ENCODE results near the gene ATXN1.

Gene ATXN1

DNA sequence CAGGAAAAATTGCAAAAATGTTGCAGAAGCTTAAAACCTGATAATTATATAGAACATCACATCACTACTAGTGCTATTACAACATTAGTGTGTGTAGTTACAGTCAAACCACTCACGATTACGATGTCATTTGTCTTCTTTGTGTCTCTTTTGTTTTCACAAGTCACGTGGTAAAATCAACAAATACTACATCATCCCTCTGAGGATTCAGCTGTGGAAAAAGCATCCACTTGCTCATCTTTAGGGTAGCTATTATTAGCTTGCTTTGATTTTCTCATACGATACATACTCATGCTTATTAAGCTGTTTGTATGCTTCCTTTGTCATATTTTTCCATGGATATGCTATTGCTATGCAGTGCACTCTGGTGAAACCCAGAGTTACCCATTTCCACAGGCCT is 22.2 kb upstream of the ATXN1 start:
- H3K4me3 ChIP-seq (ENCODE audit: severe bottlenecking): no peak overlapping the region
- no peaks in the 10 kb centered on the region for H3K27me3 ChIP-seq (ENCODE audit: insufficient read depth, poor library complexity, severe bottlenecking)
- peaks cover 5% of the 10 kb centered on the region for H3K4me1 ChIP-seq (ENCODE audit: insufficient read depth, poor library complexity, severe bottlenecking)
- no peak for DNase-seq (ENCODE audit: low spot score)
- no peaks in the 10 kb centered on the region for H3K36me3 ChIP-seq (ENCODE audit: low read depth)
- TF ChIP-seq, protein P1, sequence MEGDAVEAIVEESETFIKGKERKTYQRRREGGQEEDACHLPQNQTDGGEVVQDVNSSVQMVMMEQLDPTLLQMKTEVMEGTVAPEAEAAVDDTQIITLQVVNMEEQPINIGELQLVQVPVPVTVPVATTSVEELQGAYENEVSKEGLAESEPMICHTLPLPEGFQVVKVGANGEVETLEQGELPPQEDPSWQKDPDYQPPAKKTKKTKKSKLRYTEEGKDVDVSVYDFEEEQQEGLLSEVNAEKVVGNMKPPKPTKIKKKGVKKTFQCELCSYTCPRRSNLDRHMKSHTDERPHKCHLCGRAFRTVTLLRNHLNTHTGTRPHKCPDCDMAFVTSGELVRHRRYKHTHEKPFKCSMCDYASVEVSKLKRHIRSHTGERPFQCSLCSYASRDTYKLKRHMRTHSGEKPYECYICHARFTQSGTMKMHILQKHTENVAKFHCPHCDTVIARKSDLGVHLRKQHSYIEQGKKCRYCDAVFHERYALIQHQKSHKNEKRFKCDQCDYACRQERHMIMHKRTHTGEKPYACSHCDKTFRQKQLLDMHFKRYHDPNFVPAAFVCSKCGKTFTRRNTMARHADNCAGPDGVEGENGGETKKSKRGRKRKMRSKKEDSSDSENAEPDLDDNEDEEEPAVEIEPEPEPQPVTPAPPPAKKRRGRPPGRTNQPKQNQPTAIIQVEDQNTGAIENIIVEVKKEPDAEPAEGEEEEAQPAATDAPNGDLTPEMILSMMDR (IDR thresholded peaks at IDR 0.05; ENCODE audit: poor library complexity, severe bottlenecking): no peak
- ATAC-seq (ENCODE audit: low read depth): no peak
- H3K27ac ChIP-seq (ENCODE audit: poor library complexity, severe bottlenecking): no peak overlapping the region
- H3K9me3 ChIP-seq (ENCODE audit: severe bottlenecking): no peaks in the 10 kb centered on the region

DNA sequence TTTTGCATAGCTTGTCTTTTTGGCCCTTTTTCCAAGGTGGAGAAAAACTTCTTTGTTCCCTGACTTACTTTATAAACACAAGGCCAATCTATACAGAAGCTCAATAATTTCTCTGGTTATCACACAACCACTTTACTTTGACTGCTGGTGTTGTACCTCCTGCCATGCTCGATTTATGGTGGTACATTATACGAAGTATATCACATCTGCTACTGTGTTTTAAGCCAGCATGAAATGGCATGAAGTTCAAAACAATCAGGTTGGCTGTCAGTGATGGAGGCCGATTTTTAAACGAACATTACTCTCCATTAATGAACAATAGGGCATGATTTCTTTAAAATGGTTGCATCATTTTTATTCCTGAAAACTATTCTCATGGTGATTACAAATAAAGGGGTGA is 21.0 kb upstream of the ATXN1 start:
- TF ChIP-seq, protein P1 (IDR thresholded peaks at IDR 0.05; ENCODE audit: poor library complexity, severe bottlenecking): no peak
- Histone ChIP-seq H3K27me3 (ENCODE audit: insufficient read depth, poor library complexity, severe bottlenecking) (no peaks in the 10 kb centered on the region), H3K9me3 (ENCODE audit: severe bottlenecking) (no peaks in the 10 kb centered on the region), H3K36me3 (ENCODE audit: low read depth) (no peaks in the 10 kb centered on the region), H3K4me3 (ENCODE audit: severe bottlenecking) (no peak overlapping the region), H3K4me1 (ENCODE audit: insufficient read depth, poor library complexity, severe bottlenecking) (peaks cover 8% of the 10 kb centered on the region), H3K27ac (ENCODE audit: poor library complexity, severe bottlenecking) (no peak overlapping the region)
- no peak for ATAC-seq (ENCODE audit: low read depth)
- DNase-seq (ENCODE audit: low spot score): no peak

DNA sequence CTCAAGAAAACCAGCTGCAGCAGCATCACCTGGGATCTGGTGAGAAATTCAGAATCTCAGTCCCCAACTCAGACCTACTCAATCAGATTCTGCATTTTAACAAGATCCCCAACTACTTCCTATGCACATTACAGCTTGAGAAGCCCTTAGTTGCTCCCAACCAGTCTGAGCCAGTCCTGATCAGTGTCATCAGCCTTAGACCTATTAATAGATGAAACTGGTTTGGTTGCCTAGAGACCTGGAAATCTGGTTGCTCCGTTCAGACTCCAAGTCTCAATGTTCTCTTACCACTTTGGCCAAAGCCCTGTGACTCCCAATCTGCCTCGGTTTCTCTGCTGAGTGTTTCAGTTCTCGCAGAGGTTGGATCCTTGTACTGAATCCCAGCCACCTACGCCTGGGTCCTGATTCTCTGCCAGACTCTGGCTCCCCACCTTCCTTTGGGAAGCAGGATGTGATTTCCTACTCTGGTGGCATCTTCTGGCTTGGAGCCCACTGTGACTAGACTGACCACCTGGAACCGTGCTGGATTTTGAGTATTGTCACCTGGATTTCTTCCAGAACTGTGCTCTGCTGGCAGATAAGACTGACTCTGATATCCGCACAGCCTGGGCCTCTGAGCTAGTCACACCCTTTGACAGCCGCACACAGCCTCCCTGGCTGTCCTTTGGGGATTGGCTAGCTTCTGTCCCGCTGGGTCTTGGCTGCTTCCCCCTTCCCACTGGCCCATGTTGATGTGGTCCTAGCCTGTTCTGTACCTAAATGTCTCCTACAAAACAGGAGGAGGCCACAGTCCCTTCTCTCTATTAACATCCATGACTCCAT is 20.3 kb upstream of the ATXN1 start:
- DNase-seq (ENCODE audit: low spot score): no peak

DNA sequence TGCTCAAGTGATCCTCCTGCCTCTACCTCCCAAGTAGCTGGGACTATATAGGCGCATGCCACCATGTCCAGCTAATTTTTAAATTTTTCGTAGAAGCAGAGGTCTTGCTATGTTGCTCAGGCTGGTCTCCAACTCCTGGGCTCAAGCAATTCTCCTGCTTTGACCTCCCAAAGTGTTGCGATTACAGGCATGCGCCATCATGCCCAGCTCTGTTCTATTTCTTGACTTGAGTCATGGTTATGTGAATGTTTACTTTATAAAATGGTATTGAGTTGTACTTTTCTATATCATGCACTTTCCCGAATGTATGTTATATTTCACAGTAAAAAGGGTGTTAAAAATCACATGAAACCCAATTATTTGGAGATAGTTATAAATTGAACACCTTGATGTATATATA is 17.3 kb upstream of the ATXN1 start:
- Histone ChIP-seq H3K4me3 (ENCODE audit: severe bottlenecking) (no peak overlapping the region), H3K9me3 (ENCODE audit: severe bottlenecking) (no peaks in the 10 kb centered on the region), H3K27me3 (ENCODE audit: insufficient read depth, poor library complexity, severe bottlenecking) (no peaks in the 10 kb centered on the region), H3K36me3 (ENCODE audit: low read depth) (no peaks in the 10 kb centered on the region), H3K4me1 (ENCODE audit: insufficient read depth, poor library complexity, severe bottlenecking) (peaks cover 8% of the 10 kb centered on the region), H3K27ac (ENCODE audit: poor library complexity, severe bottlenecking) (no peak overlapping the region)
- peak; percentile 64 for ATAC-seq (ENCODE audit: low read depth)
- TF ChIP-seq, protein P1 (IDR thresholded peaks at IDR 0.05; ENCODE audit: poor library complexity, severe bottlenecking): no peak
- no peak for DNase-seq (ENCODE audit: low spot score)

More for the DNA sequence above, 20.3 kb upstream of the ATXN1 start:
- H3K9me3 ChIP-seq (ENCODE audit: severe bottlenecking): no peaks in the 10 kb centered on the region
- no peaks in the 10 kb centered on the region for H3K27me3 ChIP-seq (ENCODE audit: insufficient read depth, poor library complexity, severe bottlenecking)
- TF ChIP-seq, protein P1 (IDR thresholded peaks at IDR 0.05; ENCODE audit: poor library complexity, severe bottlenecking): no peak
- peak; percentile 53; the same call in 2 of the 3 replicates for ATAC-seq (ENCODE audit: low read depth)
- no peak overlapping the region for H3K27ac ChIP-seq (ENCODE audit: poor library complexity, severe bottlenecking)
- no peak overlapping the region for H3K4me3 ChIP-seq (ENCODE audit: severe bottlenecking)
- H3K4me1 ChIP-seq (ENCODE audit: insufficient read depth, poor library complexity, severe bottlenecking): peaks cover 8% of the 10 kb centered on the region
- no peaks in the 10 kb centered on the region for H3K36me3 ChIP-seq (ENCODE audit: low read depth)

DNA sequence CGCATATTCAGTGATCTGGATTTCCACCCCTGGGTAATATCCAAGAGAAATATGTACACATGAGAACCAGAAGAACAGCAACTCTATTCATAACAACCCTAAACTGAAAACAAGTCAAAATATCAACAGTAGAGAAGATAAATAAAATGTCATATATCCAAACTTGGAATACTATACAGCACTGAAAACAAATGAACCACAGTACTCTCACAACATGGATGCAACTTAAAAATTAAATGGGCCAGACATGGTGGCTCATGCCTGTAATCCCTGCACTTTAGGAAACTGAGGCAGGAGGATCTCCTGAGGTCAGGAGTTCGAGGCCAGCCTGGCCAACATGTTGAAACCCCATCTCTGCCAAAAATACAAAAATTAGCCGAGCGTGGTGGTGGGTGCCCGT is 16.5 kb upstream of the ATXN1 start:
- Histone ChIP-seq H3K27ac (ENCODE audit: poor library complexity, severe bottlenecking) (no peak overlapping the region), H3K4me1 (ENCODE audit: insufficient read depth, poor library complexity, severe bottlenecking) (peaks cover 8% of the 10 kb centered on the region), H3K36me3 (ENCODE audit: low read depth) (no peaks in the 10 kb centered on the region), H3K9me3 (ENCODE audit: severe bottlenecking) (no peaks in the 10 kb centered on the region), H3K27me3 (ENCODE audit: insufficient read depth, poor library complexity, severe bottlenecking) (no peaks in the 10 kb centered on the region), H3K4me3 (ENCODE audit: severe bottlenecking) (no peak overlapping the region)
- DNase-seq (ENCODE audit: low spot score): no peak
- no peak for ATAC-seq (ENCODE audit: low read depth)
- TF ChIP-seq, protein P1 (IDR thresholded peaks at IDR 0.05; ENCODE audit: poor library complexity, severe bottlenecking): no peak

Measured in RWPE2 (cell line).